CD4-positive, alpha-beta T cell (primary cell): ENCODE measurements around the gene GRM2. TPM values are rescaled to one million over a fixed set of nuclear protein-coding genes. Genes with fewer than 3 reads are reported as not detected.
A peak's percentile ranks its signal among the peaks of the same experiment; 100 is the strongest.

Experiments
- ATAC-seq: fragments of 200-7000 bp; cut with Tn5 transposase; one replicate; pipeline ENCODE4 v1.10.0; 2022; ENCODE audit warnings: mild to moderate bottlenecking; ENCODE audit not compliant: poor library complexity
- CTCF ChIA-PET: fragments of 350-600 bp; sonication (Branson Sonifier 250); formaldehyde crosslinking; loops from one replicate; lab custom pipeline; 2021; ENCODE audit warnings: antibody characterized with exemption, inconsistent platforms; lab: Charles Lee
- POLR2A ChIA-PET: fragments of 350-600 bp; sonication (Branson Sonifier 250); formaldehyde crosslinking; loops from one replicate; lab custom pipeline; 2021; ENCODE audit warnings: antibody characterized with exemption, inconsistent platforms; lab: Charles Lee
- DNase-seq, 14 experiments: peaks; one replicate each; pipeline ENCODE4 v3.0.0-alpha.2; 2013 to 2020; ENCODE audit warnings: mixed read lengths in 2 of 14
- H3K27ac ChIP-seq, 2 donors: one replicate each; pipeline versions ENCODE4 v1.5.1 to v1.7.0; 2013; ENCODE audit warnings: low read length in 2 of 2, low read depth in 1 of 2, mild to moderate bottlenecking in 1 of 2
- H3K27me3 ChIP-seq, 2 experiments: 1 replicate in 1 of 2; 2 replicates in 1 of 2; pipeline versions ENCODE4 v1.6.1 to v1.7.0; 2013; ENCODE audit warnings: low read length in 2 of 2, control low read depth in 1 of 2, mild to moderate bottlenecking in 1 of 2, moderate library complexity in 1 of 2; ENCODE audit not compliant: insufficient read depth in 2 of 2, control insufficient read depth in 1 of 2
- H3K36me3 ChIP-seq: one replicate; pipeline ENCODE4 v1.6.1; 2013; ENCODE audit warnings: low read length, control low read depth; ENCODE audit not compliant: insufficient read depth
- H3K4me1 ChIP-seq: one replicate; pipeline ENCODE4 v1.6.1; 2013; ENCODE audit warnings: low read length, control low read depth; ENCODE audit not compliant: insufficient read depth
- H3K4me3 ChIP-seq: one replicate; pipeline ENCODE4 v1.5.1; 2013; ENCODE audit warnings: mild to moderate bottlenecking, low read length, moderate library complexity
- H3K9me3 ChIP-seq, 2 experiments: 1 replicate in 1 of 2; 2 replicates in 1 of 2; pipeline versions ENCODE4 v1.6.1 to v1.7.0; 2013; ENCODE audit warnings: low read length in 2 of 2, mild to moderate bottlenecking in 2 of 2, control low read depth in 1 of 2, moderate library complexity in 1 of 2; ENCODE audit not compliant: control insufficient read depth in 1 of 2, insufficient read depth in 1 of 2
- H3K27ac Mint-ChIP-seq: one replicate; pipeline ENCODE4 v1.8.0; 2020; ENCODE audit warnings: mixed read lengths
- H3K27me3 Mint-ChIP-seq: one replicate; pipeline ENCODE4 v1.8.0; 2021; ENCODE audit warnings: mixed read lengths
- H3K36me3 Mint-ChIP-seq: one replicate; pipeline ENCODE4 v1.8.0; 2021; ENCODE audit warnings: low read depth, mixed read lengths
- H3K4me1 Mint-ChIP-seq: one replicate; pipeline ENCODE4 v1.8.0; 2021; ENCODE audit warnings: low read depth, mixed read lengths
- H3K4me3 Mint-ChIP-seq: one replicate; pipeline ENCODE4 v1.8.0; 2020; ENCODE audit warnings: mild to moderate bottlenecking, mixed read lengths
- H3K9me3 Mint-ChIP-seq: one replicate; pipeline ENCODE4 v1.8.0; 2020; ENCODE audit warnings: mixed read lengths
- intact Hi-C, 2 experiments: fragments of 100-400 bp; cut with DNase I in 1 of 2; cut with micrococcal nuclease in 1 of 2; formaldehyde crosslinking; loops; one replicate each; pipeline versions ENCODE4 v1.15.1 to v1.9.0; 2023 to 2025; cut with DNase I, micrococcal nuclease
- total RNA-seq, 174 experiments: library from RNA in 2 of 174; stranded (reverse) in 2 of 174; gene quantifications; one replicate each; pipeline ENCODE4 v1.2.3 and lab custom pipeline; 2021 to 2026
- TF ChIP-seq, protein P1 (sequence below): fragments of 200-600 bp; IDR thresholded peaks from one replicate; pipeline ENCODE4 v1.8.0; 2022; ENCODE audit warnings: antibody characterized with exemption, mild to moderate bottlenecking

The GRM2 gene
- total RNA-seq, 2 experiments from 2014 or later = 4.1 to 4.2 TPM

- Mint-ChIP-seq H3K9me3 (no peaks in the 10 kb centered on the region), H3K27me3 (no peaks in the 10 kb centered on the region), H3K27ac (peak overlapping the region; percentile 83), H3K4me1 (peaks cover 80% of the 10 kb centered on the region), H3K4me3 (peak overlapping the region; percentile 78), H3K36me3 (peaks cover 68% of the 10 kb centered on the region)
- ATAC-seq = no peak
- Histone ChIP-seq H3K4me1 (peaks cover 97% of the 10 kb centered on the region), H3K36me3 (peaks cover 68% of the 10 kb centered on the region), H3K27ac (peak overlapping the region; percentile 72 to 89), H3K4me3 (peak overlapping the region; percentile 28), H3K9me3 (no peaks in the 10 kb centered on the region), H3K27me3 (no peaks in the 10 kb centered on the region)
- intact Hi-C loops = loop anchor here (1.0 to 5.0 kb wide), 3 partner anchors 15 to 1064 kb away; partner anchors contain the start of genes MANF (in 1 of the 2) and TEX264 (in 1 of the 2)
- DNase-seq = no peak
- POLR2A ChIA-PET = interaction anchor here (1.1 to 3.0 kb wide), 7 partner anchors 12 to 301 kb away, joined by 3 to 31 read pairs (median 8); partner anchors contain the start of genes DCAF1, GRM2 and MANF
- TF ChIP-seq, protein P1, sequence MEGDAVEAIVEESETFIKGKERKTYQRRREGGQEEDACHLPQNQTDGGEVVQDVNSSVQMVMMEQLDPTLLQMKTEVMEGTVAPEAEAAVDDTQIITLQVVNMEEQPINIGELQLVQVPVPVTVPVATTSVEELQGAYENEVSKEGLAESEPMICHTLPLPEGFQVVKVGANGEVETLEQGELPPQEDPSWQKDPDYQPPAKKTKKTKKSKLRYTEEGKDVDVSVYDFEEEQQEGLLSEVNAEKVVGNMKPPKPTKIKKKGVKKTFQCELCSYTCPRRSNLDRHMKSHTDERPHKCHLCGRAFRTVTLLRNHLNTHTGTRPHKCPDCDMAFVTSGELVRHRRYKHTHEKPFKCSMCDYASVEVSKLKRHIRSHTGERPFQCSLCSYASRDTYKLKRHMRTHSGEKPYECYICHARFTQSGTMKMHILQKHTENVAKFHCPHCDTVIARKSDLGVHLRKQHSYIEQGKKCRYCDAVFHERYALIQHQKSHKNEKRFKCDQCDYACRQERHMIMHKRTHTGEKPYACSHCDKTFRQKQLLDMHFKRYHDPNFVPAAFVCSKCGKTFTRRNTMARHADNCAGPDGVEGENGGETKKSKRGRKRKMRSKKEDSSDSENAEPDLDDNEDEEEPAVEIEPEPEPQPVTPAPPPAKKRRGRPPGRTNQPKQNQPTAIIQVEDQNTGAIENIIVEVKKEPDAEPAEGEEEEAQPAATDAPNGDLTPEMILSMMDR = no peak
- CTCF ChIA-PET = interaction anchor here (1.8 to 2.1 kb wide), 2 partner anchors 14 to 185 kb away, joined by 9 to 10 read pairs; no protein-coding TSS in a partner anchor
Measured at GRCh38 chr3:51686056-51686455, 20.8 kb upstream of the GRM2 start.

DNA sequence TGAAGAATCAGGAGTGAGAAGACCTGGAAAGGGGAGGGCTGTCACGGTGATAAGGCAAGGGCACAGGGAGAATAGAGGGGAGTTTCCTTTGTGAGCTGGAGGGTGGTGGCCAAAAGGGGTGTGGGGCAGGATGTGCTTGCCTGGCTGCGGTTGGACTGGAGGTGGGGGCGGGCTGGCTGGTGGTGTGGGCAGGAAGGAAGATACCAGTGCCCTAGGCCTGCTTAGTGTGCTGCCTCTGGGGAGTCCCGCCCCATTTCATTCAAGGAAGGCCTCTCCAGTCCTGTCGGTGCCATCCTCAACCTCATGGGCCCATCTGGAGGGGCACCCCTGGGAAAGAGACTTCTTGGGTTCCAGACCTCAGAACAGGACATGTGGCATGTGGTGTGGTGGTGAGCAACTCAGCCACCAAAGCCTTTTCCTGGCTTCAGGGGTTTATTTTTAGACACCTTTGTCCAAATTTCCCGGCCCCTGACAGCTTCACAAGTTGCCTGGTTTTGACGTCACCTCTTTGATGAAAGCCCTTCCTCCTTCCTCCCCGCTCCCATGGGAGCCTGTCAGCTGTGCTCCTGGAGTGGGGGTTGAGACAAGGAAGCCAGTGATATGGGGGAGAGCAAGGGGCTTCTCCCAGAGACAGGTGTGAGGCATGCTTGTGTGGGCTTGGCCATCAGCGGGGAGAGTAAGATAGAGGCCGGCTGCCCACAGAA, 20.2 kb upstream of the GRM2 start:
- Mint-ChIP-seq H3K4me1 (peaks cover 74% of the 10 kb centered on the region), H3K4me3 (peak overlapping the region; percentile 78), H3K36me3 (peaks cover 68% of the 10 kb centered on the region), H3K9me3 (no peaks in the 10 kb centered on the region), H3K27me3 (no peaks in the 10 kb centered on the region), H3K27ac (peak overlapping the region; percentile 83)
- peak; percentile 72 to 95 (median 80) for DNase-seq
- H3K4me3 ChIP-seq = peak overlapping the region; percentile 28
- H3K4me1 ChIP-seq = peaks cover 95% of the 10 kb centered on the region
- peak; percentile 88 for ATAC-seq
- H3K36me3 ChIP-seq = peaks cover 74% of the 10 kb centered on the region
- no peaks in the 10 kb centered on the region for H3K9me3 ChIP-seq
- H3K27ac ChIP-seq = peak overlapping the region; percentile 72 to 89
- no peaks in the 10 kb centered on the region for H3K27me3 ChIP-seq
- intact Hi-C loops = loop anchor here (1.0 to 5.0 kb wide), 3 partner anchors 15 to 1064 kb away; partner anchors contain the start of genes MANF (in 1 of the 2) and TEX264 (in 1 of the 2)
- CTCF ChIA-PET = interaction anchor here (1.8 to 2.1 kb wide), 2 partner anchors 15 to 185 kb away, joined by 9 to 10 read pairs; no protein-coding TSS in a partner anchor
- POLR2A ChIA-PET = interaction anchor here (1.1 to 3.0 kb wide), 7 partner anchors 13 to 301 kb away, joined by 3 to 31 read pairs (median 8); partner anchors contain the start of genes DCAF1, GRM2 and MANF
- TF ChIP-seq, protein P1 = no peak

DNA sequence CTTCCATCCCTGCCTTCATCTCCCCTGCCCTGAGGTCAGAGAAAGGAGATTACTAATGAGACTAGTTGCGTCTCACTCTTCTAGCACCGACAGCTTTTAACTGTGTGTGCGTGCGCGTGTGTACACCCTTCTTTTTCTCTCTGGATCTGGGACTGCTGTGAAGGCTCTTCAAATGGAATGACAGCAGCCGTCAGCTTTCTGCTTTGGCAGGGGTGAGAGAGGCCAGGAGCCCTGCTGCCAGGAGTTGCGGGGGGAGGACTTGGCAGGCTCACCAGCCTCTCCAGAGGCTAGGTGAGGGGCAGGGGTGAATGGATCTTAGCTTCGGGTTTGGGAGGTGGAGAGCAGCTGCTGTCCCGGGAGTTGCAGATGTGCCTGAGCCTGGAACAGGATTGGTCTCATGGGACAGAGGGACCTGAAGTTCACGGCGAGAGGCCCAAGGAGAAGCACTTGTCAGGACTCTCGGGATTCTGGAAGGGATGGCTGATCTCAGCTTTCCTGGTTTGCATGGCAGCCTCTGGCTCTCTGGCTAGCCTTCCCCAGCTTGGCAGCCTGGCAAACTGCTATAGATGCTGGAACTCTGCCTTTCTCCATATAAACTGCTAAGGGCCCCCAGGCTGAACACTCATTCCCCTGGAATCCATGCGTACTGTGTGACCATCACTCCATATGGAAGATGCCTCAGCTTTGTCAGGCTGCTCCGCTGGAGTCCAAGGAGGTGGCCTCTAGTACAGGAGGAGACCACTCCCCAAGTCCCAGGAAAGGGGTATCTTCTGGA, 19.2 kb upstream of the GRM2 start:
- Histone ChIP-seq H3K4me3 (no peak overlapping the region), H3K36me3 (peaks cover 83% of the 10 kb centered on the region), H3K27ac (peak overlapping the region in 1 of 2 donors; percentile 89), H3K9me3 (no peaks in the 10 kb centered on the region), H3K4me1 (peaks cover 89% of the 10 kb centered on the region), H3K27me3 (no peaks in the 10 kb centered on the region)
- Mint-ChIP-seq H3K9me3 (no peaks in the 10 kb centered on the region), H3K4me3 (peak overlapping the region; percentile 9), H3K36me3 (peaks cover 63% of the 10 kb centered on the region), H3K27me3 (no peaks in the 10 kb centered on the region), H3K27ac (peak overlapping the region; percentile 83), H3K4me1 (peaks cover 66% of the 10 kb centered on the region)
- intact Hi-C loops = loop anchor here in 1 of 2 experiments (5.0 kb wide), 1 partner anchor 1065 kb away; no protein-coding TSS in a partner anchor
- TF ChIP-seq, protein P1 = no peak
- ATAC-seq (no peak), DNase-seq (no peak)
- ChIA-PET POLR2A (interaction anchor here (1.5 to 3.0 kb wide), 2 partner anchors 18 to 188 kb away, joined by 9 to 31 read pairs; partner anchors contain the start of gene DCAF1), CTCF (interaction anchor here (2.1 kb wide), 1 partner anchor 16 kb away, joined by 9 read pairs; no protein-coding TSS in a partner anchor)
